ENCODE measurements around the gene CCDC57.

CCDC57 gene

GRCh38 chr17:82080048-82080788, 132.4 kb downstream of the CCDC57 start:
- Mint-ChIP-seq H3K27ac (no peak overlapping the region), H3K27me3 (no peaks in the 10 kb centered on the region), H3K9me3 (no peaks in the 10 kb centered on the region), H3K4me1 (ENCODE audit: low read depth) (no peaks in the 10 kb centered on the region), H3K36me3 (ENCODE audit: low read depth) (peaks cover 11% of the 10 kb centered on the region), H3K4me3 (no peak overlapping the region)

GRCh38 chr17:82079001-82079677, 133.5 kb downstream of the CCDC57 start:
- no peaks in the 10 kb centered on the region for H3K27me3 Mint-ChIP-seq

GRCh38 chr17:82078433-82078832, 134.2 kb downstream of the CCDC57 start:
- H3K27me3 Mint-ChIP-seq = no peaks in the 10 kb centered on the region
- H3K27ac Mint-ChIP-seq = no peak overlapping the region
- H3K4me1 Mint-ChIP-seq (ENCODE audit: low read depth) = no peaks in the 10 kb centered on the region
- H3K9me3 Mint-ChIP-seq = no peaks in the 10 kb centered on the region
- H3K36me3 Mint-ChIP-seq (ENCODE audit: low read depth) = peaks cover 11% of the 10 kb centered on the region
- H3K4me3 Mint-ChIP-seq = no peak overlapping the region

More at GRCh38 chr17:82079001-82079677, 133.5 kb downstream of the CCDC57 start:
- H3K4me3 Mint-ChIP-seq = no peak overlapping the region
- H3K4me1 Mint-ChIP-seq (ENCODE audit: low read depth) = no peaks in the 10 kb centered on the region
- H3K9me3 Mint-ChIP-seq = no peaks in the 10 kb centered on the region
- no peak overlapping the region for H3K27ac Mint-ChIP-seq
- peaks cover 11% of the 10 kb centered on the region for H3K36me3 Mint-ChIP-seq (ENCODE audit: low read depth)

GRCh38 chr17:82077617-82078358, 134.9 kb downstream of the CCDC57 start:
- H3K27ac Mint-ChIP-seq = no peak overlapping the region
- H3K27me3 Mint-ChIP-seq = no peaks in the 10 kb centered on the region
- H3K4me3 Mint-ChIP-seq = no peak overlapping the region
- H3K36me3 Mint-ChIP-seq (ENCODE audit: low read depth) = peaks cover 11% of the 10 kb centered on the region
- no peaks in the 10 kb centered on the region for H3K4me1 Mint-ChIP-seq (ENCODE audit: low read depth)
- no peaks in the 10 kb centered on the region for H3K9me3 Mint-ChIP-seq

- no peak overlapping the region for H3K27ac Mint-ChIP-seq
- no peak overlapping the region for H3K4me3 Mint-ChIP-seq
- no peaks in the 10 kb centered on the region for H3K4me1 Mint-ChIP-seq (ENCODE audit: low read depth)
- peaks cover 11% of the 10 kb centered on the region for H3K36me3 Mint-ChIP-seq (ENCODE audit: low read depth)
- H3K9me3 Mint-ChIP-seq = no peaks in the 10 kb centered on the region
- H3K27me3 Mint-ChIP-seq = no peaks in the 10 kb centered on the region
Observed at GRCh38 chr17:82076785-82077591, 135.7 kb downstream of the CCDC57 start.

GRCh38 chr17:82076018-82076784, 136.4 kb downstream of the CCDC57 start:
- Mint-ChIP-seq H3K4me3 (no peak overlapping the region), H3K36me3 (ENCODE audit: low read depth) (peaks cover 11% of the 10 kb centered on the region), H3K27ac (no peak overlapping the region), H3K4me1 (ENCODE audit: low read depth) (no peaks in the 10 kb centered on the region), H3K27me3 (no peaks in the 10 kb centered on the region), H3K9me3 (no peaks in the 10 kb centered on the region)

- no peaks in the 10 kb centered on the region for H3K27me3 Mint-ChIP-seq
- H3K4me3 Mint-ChIP-seq = no peak overlapping the region
- peaks cover 4% of the 10 kb centered on the region for H3K36me3 Mint-ChIP-seq (ENCODE audit: low read depth)
- H3K27ac Mint-ChIP-seq = no peak overlapping the region
- no peaks in the 10 kb centered on the region for H3K4me1 Mint-ChIP-seq (ENCODE audit: low read depth)
- no peaks in the 10 kb centered on the region for H3K9me3 Mint-ChIP-seq
Observed at GRCh38 chr17:82073446-82073845, 139.2 kb downstream of the CCDC57 start.

- H3K9me3 Mint-ChIP-seq = no peaks in the 10 kb centered on the region
- no peaks in the 10 kb centered on the region for H3K27me3 Mint-ChIP-seq
- H3K4me1 Mint-ChIP-seq (ENCODE audit: low read depth) = no peaks in the 10 kb centered on the region
- H3K27ac Mint-ChIP-seq = no peak overlapping the region
- H3K4me3 Mint-ChIP-seq = no peak overlapping the region
- no peaks in the 10 kb centered on the region for H3K36me3 Mint-ChIP-seq (ENCODE audit: low read depth)
Observed at GRCh38 chr17:82072827-82073226, 139.8 kb downstream of the CCDC57 start.

- Mint-ChIP-seq H3K27me3 (no peaks in the 10 kb centered on the region), H3K27ac (no peak overlapping the region), H3K4me3 (no peak overlapping the region), H3K4me1 (ENCODE audit: low read depth) (peaks cover 7% of the 10 kb centered on the region), H3K36me3 (ENCODE audit: low read depth) (no peaks in the 10 kb centered on the region), H3K9me3 (no peaks in the 10 kb centered on the region)
Observed at GRCh38 chr17:82070611-82071010, 142.0 kb downstream of the CCDC57 start.

GRCh38 chr17:82065638-82066303, 146.9 kb downstream of the CCDC57 start, which contains the start of gene DUS1L:
TSS of gene DUS1L (minus strand) at chr17:82065804. CDS start at chr17:82065059, 745 bp downstream.
- no peaks in the 10 kb centered on the region for H3K36me3 Mint-ChIP-seq (ENCODE audit: low read depth)
- H3K4me3 Mint-ChIP-seq = peak within 1 kb of the TSS; percentile 87
- no peaks in the 10 kb centered on the region for H3K27me3 Mint-ChIP-seq
- H3K9me3 Mint-ChIP-seq = no peaks in the 10 kb centered on the region
- H3K27ac Mint-ChIP-seq = peak within 1 kb of the TSS; percentile 81
- peaks cover 16% of the 10 kb centered on the region for H3K4me1 Mint-ChIP-seq (ENCODE audit: low read depth)

- Mint-ChIP-seq H3K27me3 (no peaks in the 10 kb centered on the region), H3K4me3 (peak overlapping the region; percentile 80), H3K9me3 (no peaks in the 10 kb centered on the region), H3K36me3 (ENCODE audit: low read depth) (peaks cover 1% of the 10 kb centered on the region), H3K27ac (no peak overlapping the region), H3K4me1 (ENCODE audit: low read depth) (peaks cover 16% of the 10 kb centered on the region)
Observed at GRCh38 chr17:82065193-82065637, 147.4 kb downstream of the CCDC57 start.

- H3K9me3 Mint-ChIP-seq = no peaks in the 10 kb centered on the region
- peak overlapping the region; percentile 80 for H3K4me3 Mint-ChIP-seq
- peaks cover 3% of the 10 kb centered on the region for H3K36me3 Mint-ChIP-seq (ENCODE audit: low read depth)
- peak overlapping the region; percentile 31 for H3K27ac Mint-ChIP-seq
- peaks cover 16% of the 10 kb centered on the region for H3K4me1 Mint-ChIP-seq (ENCODE audit: low read depth)
- no peaks in the 10 kb centered on the region for H3K27me3 Mint-ChIP-seq
Observed at GRCh38 chr17:82064433-82065192, 148.0 kb downstream of the CCDC57 start.

All from stimulated activated naive CD8-positive, alpha-beta T cell treated with anti-CD3 and anti-CD28 coated beads, Interleukin-15, Interleukin-2, amounts not matched to agents 100 ng/mL and 50 ng/mL, for 24 hours (primary cell).